ENCODE measurements around the gene SCARF2.

Gene SCARF2

DNA sequence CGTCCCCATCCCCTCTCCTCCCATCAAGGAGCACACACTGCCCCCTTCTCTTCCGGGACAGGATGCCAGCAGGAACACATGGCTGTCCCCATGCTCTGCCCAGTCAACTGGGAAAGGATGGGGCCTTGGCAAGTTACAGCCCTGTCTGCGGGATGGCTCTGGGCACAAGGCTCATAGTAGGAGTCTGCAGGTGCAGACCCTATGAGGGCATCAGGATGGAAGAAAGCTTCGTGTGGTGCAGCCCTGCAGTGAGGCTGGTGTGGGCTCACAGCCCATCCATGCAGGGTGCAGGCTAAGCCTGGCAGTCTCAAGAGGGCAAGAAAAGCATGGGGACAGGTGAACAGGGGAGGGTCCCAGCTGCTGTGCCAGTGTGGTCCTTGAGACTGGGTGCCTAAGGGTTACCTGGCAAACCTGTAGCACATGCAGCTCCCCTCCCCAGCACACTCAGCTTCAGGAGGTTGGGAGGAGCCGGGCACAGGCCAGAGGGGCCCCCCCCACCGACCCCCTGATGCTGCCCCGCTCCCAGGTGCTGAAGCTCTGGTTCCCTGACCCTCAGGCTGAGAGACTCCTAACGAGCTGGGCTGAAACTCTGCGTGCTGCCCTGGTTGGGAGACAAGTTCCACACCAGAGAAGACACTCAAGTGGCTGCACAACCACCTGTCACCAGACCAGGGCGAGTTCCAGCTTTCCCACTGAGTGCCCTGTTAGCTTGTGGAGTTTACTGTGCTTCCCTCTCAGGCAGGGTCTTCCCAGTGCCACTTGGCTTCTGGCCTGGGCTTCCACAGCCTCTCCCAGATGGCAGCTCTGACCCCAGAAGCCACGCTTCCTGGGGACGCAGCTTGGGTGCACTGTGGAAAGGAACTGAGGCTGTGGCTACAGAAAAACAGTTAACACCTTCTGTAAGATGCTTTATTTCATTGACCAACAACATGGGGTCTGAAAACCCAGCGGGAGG, 3.3 kb upstream of the SCARF2 start:
- no peak for DNase-seq (ENCODE audit: low spot score)

DNA sequence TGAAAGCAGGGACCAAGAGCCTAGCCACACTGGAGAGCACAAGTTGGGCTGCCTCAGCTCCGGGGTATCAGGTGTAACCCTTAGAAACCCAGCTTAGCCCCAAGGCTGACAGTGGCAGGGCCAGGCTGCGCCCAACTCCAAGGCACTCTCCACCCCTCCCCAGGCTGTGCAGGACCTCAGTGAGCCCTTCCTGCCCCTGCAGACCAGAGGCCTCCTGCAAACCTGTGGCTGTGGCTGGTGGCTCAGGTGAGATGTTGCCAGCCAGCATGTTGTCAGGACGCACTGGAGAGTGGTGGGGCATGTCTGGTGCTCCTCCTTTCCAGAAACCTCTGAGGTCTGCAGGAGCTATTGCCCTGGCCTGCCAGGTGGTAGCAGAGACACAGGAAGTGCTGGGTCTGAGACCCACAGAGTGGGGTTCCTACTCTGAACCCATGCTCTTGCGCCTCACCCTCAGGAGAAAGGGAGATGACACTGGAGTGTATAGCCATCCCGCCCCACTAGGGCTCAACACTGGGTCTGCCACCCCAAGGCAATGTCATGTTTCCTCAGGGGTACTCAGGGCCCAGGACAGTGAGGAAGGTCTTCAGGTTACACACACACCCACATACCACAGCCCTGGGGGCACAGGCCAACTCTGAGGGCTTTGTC, 2.4 kb upstream of the SCARF2 start:
- DNase-seq (ENCODE audit: low spot score) (no peak), FAIRE-seq (peak; percentile 13)

More for the DNA sequence above, 3.3 kb upstream of the SCARF2 start:
- FAIRE-seq = peak; percentile 65

DNA sequence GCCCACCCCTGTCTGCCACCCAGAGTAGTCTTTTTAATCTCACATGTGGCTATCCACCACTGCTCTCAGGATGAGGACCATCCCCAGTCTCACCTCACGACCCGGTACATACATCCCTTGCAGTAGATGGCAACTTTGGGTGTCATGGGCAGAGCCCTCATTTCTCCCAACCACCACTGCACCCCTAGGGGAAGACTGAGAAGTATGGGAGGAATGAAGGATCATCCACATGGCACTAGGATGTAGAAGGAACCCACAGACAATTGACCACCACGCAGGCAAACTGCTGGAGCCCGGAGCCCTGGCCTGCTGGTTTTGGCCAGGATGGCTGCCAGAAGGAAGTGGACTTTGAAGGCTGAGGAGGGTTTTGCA, 1.9 kb upstream of the SCARF2 start:
- DNase-seq (ENCODE audit: low spot score) (no peak), FAIRE-seq (no peak)

DNA sequence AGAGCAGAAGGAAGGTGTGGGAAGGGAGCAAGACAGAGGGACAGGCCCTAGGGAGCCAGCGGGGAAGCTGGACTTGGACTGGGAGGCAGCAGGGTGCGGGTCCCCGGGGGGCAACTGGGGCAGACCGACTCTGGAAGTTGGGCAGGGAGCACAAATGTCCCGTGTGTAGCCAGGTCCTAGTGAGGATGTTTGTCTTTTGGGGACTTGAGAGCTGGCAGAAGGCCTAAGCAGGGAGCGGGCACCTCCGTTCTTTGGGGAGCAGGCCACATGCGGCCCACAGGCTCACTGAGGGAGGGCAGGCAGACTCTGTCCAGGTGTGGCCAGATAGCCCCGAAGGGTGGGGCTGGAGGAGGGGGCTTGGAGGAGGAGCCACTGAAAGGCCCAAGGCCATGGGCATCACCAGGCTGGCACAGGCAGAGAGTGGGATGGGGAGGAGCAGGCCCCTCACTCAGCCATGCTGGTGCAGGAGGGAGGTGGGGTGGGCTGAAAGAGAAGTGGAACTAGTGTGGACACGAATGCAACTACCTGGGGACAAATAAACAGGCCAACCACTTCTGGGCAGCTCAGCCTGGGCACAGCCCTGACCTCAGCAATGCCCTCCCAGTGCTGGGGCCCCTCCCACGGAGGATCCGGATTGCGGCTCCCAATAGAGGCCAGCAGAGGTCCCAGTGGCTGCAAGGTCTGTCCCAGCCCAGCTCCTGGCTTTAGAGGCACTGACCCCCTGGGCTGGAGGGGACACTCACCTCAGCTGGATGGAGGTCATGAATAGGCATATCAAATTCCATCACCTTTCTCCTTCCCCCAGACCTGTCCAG, 1.3 kb upstream of the SCARF2 start:
- FAIRE-seq = peak; percentile 63

DNA sequence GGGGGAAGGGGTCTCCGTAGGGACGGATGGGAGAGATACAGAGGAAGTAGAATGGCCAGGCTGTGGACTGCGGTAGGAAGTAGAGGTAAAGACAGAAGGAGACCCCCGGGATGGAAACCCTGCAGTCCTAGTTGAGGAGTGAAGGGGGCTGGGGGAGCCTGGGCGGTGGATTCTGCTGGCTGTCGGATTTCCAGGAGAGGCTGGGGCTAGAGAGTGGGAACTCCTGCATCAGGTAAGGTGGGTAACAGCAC, 727 bp upstream of the SCARF2 start:
- FAIRE-seq = no peak
- no peak for DNase-seq (ENCODE audit: low spot score)

More for the DNA sequence above, 1.3 kb upstream of the SCARF2 start:
- peak; percentile 61 for DNase-seq (ENCODE audit: low spot score)

DNA sequence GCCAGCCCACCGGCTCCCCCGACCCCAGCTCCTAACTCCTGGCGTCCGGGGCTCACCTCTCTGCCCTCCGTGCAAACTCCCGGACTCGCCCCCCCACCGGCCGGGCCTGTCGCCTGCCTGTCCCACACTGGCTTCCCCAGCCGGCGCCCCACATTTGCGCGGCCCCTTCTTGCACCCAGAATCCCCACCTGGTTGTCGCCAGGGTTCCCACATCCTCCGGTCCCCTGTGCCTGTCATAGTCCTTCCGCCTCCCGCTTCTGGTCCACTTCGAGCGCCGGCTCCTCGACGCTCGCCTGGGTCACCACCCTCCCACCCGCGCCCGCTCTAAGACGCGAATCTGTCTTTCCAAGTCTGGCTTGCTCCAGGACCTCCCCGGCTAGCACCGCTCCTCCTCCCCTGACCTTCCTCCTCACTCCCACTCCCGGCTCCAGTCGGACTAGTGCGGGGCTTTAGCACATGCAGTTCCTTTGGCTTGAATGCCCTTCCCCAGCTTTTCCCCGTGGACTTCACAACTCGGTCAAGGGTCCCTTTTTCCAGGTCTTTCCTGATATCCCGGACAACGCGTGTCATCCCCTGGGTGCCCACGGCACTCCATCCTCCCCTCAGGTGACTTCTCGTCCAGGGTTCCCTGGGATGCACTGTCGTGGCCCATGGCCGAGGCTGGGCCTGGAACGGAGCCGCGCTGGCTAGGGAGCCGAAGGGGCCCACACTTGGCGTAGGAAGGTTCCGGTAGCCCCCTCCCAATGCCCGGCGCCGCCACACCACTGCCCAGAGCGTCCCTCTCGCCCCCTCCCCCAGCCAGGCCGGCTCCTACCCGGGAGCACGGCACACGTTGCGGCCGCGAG, 635 bp downstream of the SCARF2 start:
- peak; percentile 35 for FAIRE-seq
- peak; percentile 65 for DNase-seq (ENCODE audit: low spot score)

DNA sequence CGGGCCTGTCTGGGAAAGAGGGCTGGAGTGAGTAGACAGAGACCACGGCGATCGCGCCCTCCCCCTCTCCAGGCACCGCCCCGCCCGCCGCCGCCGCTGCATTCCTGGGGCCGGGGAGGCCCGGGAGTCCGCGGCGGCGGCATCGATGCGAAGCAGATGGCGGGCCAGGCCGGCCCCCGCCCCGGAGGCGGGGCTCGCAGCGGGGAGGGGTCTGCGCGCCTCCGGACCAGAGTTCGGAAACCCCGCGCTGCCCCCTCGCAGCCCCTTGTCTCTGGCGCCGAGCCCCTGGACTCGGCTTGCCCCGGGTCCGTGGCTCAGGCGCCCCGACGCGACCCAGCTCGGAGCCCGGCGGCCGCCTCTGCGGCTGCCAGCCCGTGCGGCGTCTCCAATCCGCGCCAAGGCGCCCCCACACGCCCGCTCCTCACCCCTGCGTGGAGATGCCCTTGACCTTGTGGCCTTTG, 1.3 kb downstream of the SCARF2 start:
- peak; percentile 82 for DNase-seq (ENCODE audit: low spot score)
- FAIRE-seq = no peak

DNA sequence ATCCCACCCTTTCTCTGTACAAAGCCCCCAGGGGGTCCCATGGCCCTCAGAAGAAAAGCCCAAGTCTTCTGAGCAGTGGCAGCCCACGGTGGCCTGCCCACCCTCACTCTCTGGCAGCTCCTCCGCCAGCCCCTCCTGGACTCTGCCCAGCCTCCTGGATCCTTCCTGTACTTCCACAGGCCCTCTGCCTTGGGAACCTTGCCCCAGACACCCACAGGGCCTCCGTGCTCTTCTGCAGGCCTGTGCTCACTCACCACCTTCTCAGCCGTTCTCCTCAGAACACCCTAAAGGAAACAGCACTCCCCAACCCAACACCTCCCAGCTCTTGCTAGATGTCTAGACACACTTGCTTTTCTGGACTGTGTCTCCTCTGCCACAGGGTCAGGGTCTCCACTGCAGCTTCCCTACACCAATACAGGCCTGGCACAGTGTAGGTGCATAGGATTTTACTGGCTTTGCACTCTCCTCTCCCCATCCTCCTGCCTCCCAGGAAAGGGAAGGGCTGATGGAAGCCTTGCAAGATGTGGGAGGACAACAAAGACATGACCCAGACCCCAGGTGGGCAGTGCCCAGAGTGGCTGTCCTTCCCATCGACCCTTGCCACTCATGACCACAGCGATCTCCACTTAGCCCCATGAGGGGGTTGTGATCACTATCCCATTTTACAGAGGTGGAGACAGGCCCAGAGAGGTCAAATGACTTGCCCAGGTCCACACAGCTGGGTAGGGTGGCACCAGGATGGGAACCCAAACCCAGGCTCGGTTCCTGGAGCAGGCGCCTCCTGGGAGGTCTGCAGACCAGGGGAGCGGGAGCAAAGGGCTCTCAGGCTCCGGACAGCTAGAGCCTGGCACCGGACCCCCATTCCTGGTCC, 2.0 kb downstream of the SCARF2 start:
- peak; percentile 84 for FAIRE-seq
- DNase-seq (ENCODE audit: low spot score) = no peak

DNA sequence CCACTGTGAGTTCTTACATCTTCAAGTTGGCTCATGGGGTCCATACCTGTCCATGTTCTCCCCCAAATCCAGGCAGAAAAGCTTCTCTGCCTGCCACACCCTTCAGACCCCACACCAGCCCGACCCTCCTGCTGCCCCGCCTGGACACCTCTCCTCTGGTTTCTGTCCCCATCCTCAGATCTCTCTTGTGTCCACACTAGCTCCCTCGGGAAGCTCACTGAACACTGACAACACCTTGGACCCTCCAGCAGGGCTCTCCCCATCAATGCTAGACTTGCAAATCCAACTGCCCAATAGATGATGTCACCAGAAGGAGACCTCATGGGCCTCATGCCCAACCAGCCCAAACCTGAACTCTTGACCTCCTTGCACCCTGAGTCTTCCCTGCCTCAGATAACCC, 2.9 kb downstream of the SCARF2 start:
- DNase-seq (ENCODE audit: low spot score) (no peak), FAIRE-seq (no peak)

DNA sequence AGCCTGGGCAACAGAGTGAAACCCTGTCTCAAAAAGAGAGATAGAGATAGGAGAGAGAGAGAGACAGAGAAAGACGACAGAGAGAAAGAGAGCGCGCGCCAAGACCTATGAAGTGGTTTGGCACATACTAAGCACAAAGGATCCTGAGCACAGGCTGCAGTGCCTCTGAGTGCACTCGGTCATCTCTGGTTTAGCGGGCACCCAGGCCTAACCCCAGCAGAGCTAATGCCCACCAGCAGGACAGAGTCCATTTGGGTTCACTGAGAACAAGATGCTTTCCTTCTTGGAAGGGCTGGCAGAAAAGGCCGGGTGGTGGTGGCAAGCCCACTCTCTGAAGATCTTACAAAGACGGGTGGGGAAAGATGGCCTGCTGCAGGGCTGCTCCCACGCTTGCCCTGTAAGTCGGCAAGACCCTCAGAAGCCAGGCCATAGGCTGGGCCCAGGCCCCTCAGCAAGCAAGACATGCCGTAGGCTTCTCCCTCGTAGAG, 3.3 kb downstream of the SCARF2 start:
- FAIRE-seq = no peak

DNA sequence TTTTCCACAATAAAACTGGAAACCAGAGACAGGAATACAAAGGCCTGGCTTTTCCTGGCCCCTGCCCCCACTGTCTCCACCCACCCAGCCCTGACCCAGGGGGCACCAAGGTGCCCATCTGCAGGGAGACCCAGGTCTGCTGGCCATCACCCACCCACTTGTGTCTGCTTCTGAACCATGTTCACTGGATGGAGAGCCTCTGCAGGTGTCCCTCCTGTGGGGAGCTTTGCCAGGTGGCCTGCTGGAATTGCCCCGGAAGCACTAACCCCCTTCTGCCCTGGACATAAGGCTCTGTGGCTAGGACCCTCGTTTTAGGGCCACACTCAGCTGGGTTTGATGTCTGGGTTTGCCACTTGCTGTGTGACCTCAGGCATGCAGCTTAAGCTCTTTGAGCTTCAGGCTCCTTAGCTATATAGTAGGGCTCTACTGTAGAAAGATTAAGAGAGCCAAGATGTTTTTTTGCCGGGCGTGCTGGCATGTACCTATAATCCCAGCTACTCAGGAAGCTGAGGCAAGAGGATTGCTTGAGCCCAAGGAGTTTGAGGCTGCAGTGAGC, 3.9 kb downstream of the SCARF2 start:
- peak; percentile 9 for FAIRE-seq
- no peak for DNase-seq (ENCODE audit: low spot score)

More for the DNA sequence above, 3.3 kb downstream of the SCARF2 start:
- DNase-seq (ENCODE audit: low spot score) = no peak

DNA sequence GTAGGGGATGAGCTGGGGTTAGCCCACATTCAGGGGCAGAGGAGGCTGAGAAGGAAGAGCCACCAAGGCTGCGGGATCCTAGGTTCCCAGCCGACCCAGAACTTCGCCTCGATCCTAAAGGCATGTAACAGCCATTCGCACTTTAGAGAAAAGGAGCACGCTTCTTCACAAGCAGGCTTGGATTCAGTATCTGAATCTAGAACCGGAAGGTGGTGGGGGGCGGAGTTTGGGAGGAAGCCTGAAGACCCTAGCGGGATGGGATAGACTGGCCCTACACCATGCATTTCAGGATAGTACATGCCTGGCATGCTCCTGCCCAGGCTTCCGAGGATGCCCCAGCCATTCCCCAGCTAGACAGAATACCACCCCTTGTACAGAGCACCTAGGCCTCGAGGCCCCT, 4.4 kb downstream of the SCARF2 start:
- FAIRE-seq (no peak), DNase-seq (ENCODE audit: low spot score) (no peak)

DNA sequence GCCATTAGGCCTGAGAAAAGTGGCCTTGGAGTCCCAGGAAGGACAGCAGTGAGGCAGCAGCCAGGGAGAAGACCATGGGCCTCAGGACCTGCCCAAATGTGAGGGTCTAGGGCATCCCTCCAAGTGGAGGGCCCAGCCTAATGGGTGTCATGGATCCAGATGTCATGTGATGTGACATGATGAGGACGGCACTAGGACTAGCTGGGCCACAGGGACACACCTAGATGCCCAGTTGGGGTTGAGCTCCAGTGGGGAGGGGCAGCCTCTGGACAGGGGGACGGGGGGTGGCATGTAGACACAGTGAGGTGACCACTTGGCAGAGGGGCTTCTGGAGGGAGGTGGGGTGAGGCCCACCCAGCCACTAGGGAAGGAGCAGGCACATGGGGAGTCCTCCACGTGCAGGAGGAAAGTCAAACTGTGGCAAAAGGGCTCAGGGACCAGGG, 5.4 kb downstream of the SCARF2 start:
- FAIRE-seq (peak; percentile 30), DNase-seq (ENCODE audit: low spot score) (no peak)

DNA sequence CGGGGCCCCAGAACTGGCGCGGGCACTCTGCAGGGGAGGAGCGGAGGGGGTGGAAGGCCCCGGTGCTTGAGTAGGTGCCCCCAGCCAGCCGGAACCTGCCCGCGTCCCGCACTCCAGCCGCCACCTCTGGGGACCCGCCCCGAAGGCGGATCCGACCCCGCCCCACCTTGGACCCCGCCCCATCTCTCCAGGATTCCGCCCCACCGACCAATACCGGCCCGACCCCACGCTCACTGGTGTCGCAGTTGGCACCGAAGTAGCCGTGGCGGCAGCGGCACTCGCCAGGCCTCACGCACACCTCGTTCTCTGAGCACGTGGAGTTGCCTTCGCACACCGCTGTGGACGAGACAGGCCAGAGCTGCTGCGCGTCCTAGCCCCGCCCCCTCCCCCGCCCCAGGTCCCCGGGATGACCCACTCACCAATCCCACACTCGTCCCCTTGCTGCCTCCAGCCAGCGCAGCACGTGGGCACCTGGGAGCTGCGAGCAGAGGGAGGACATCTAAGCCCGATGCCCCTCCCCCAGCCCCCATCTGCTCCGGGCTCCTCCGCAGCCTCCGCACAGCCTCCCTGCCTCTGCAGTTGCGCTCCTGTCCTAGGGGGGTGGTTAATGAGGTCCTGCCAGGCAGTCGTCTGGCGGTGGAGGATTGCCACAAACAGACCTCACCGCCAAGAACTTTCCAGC, 6.0 kb downstream of the SCARF2 start:
- peak; percentile 48 for FAIRE-seq
- no peak for DNase-seq (ENCODE audit: low spot score)

DNA sequence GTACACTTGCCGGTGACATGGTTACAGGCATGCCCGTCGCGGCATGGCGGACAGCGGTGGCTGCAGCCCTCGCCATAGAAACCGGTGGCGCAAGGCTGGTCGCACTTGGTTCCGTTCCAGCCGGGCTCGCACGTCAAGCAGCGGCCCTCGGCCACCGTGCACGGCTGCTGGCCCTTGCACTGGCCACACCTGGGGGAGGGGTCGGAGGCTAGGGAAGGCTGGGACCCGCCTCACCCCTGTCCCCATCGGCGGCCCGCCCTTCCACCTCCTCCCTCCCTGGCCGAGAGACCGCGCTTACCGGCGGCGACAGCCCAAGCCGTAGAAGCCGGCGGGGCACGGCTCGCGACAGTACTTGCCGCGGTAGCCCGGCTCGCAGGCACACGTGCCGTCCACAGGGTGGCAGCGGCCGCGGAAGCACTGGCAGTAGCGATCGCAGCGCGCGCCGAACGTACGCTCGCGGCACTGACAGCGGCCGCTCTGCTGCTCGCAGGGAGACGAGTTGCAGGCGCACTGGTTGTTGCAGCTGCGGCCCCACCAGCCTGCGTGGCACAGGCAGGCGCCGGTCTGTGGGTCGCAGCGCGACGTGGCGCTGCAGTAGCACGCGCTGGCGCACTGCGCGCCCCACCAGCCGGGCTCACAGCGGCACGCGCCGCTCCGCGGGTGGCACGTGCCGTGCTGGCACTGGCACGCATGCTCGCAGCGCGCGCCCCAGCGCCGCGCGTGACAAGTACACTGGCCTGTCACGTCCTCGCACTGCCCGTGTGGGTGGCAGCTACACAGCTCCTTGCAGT, 6.7 kb downstream of the SCARF2 start:
- FAIRE-seq = peak; percentile 95
- no peak for DNase-seq (ENCODE audit: low spot score)

DNA sequence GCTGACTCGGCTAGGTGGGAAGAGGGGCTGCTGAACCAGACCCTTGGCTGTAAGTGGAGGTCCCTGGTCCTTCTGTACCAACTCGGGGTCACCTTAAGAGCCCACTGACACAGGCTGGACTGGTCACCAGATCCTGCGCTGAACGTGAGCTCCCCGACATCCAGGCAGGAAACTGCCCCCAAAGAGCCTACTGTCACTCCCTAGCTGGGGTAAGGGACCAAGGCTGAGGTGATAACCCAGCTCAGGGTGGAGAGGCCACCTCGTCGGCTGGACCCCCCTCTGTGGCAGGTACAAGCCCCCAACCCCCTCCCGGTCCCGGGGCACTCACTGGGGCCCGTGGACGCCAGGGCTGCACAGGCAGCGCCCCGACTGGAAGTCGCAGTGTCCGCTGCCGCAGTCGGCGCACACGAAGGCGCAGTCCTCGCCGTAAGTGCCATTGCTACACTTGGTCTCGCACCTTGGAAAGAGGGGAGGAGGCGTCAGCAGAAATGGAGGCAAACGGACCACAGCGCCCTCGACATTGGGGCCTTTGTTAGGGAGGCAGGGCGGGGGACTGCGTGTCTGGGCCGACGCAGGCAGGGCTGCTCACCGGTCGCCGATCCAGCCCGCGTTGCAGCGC, 7.4 kb downstream of the SCARF2 start:
- FAIRE-seq = peak; percentile 40
- DNase-seq (ENCODE audit: low spot score) = no peak

DNA sequence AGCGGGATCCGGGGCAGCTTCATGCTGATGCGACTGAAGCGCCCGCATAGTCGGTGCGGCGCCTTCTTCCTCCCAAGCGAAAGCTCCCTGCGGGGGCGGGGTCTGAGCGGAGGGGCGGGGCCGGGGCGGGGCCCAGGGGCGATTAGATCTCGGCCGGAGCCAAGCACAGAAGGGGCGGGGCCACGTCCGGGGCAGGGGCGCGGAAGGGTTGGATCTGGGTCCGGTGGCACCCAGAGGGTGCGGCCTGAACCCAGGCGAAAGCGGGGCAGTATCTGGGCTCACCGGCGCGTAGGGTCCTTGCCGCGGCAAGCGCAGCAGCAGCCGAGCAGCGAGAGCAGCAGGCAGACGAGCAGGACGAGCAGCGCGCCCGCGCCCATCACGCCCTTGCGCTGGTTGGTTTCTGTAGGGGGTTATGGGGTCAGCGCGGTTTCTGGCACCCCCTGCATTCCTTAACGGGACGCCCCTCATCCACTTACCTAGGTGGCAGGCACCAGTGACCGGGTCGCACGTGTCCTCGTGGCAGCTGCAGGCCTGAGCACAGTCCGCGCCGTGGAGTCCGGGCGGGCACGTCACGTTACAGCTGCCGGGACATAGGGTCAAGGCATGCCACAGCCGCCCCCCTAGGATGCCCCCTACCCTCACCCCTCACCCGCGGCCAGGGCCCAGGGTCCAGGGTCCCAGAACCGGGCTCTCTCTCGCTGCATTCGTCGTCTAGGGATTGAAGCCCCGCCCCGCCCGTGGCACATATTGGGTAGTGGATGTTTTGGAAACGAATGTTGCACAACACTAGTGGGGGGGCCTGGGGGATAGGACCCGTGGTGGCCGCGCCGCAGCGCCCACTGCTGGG, 8.1 kb downstream of the SCARF2 start:
- FAIRE-seq = peak; percentile 37
- no peak for DNase-seq (ENCODE audit: low spot score)
